Caco-2 (cell line): Measurements from ENCODE around the gene TOP2B. TPM values are rescaled to one million over a fixed set of nuclear protein-coding genes. Genes with fewer than 3 reads are reported as not detected.

Experiments used
- BruUV-seq: library from RNA; stranded (reverse); fragments of 400-500 nt; replicated peaks from 2 replicates; lab custom pipeline; 2021; lab: Mats Ljungman, UMichigan
- CTCF ChIA-PET: fragments of 300-600 bp; sonication (Branson Sonifier 250); formaldehyde crosslinking; loops from one replicate; lab custom pipeline; 2022; ENCODE audit warnings: antibody characterized with exemption; lab: Charles Lee
- POLR2A ChIA-PET: fragments of 300-600 bp; sonication (Branson Sonifier 250); formaldehyde crosslinking; loops from one replicate; lab custom pipeline; 2022; ENCODE audit warnings: antibody characterized with exemption; lab: Charles Lee
- DNase-seq, 2 experiments: peaks; one replicate each; pipeline versions ENCODE4 v3.0.0 to v3.0.0-alpha.2; 2020 to 2022
- H3K27me3 ChIP-seq: replicated peaks from 2 replicates; pipeline ENCODE4 v1.6.0; 2011; ENCODE audit warnings: low read length; ENCODE audit not compliant: control insufficient read depth, insufficient read depth
- H3K36me3 ChIP-seq: 2 replicates; pipeline ENCODE4 v1.5.1; 2011; ENCODE audit warnings: low read length; ENCODE audit not compliant: control insufficient read depth, insufficient read depth
- H3K4me1 ChIP-seq: fragments of 250-450 bp; sonication (Bioruptor Pico); 2 replicates; pipeline ENCODE4 v1.5.1; 2020; ENCODE audit warnings: mild to moderate bottlenecking
- H3K4me3 ChIP-seq: 2 replicates; pipeline ENCODE4 v1.5.1; 2011; ENCODE audit warnings: low read depth, mild to moderate bottlenecking, control low read depth, low read length
- H3K9me3 ChIP-seq: fragments of 250-450 bp; sonication (Bioruptor Pico); 2 replicates; pipeline ENCODE4 v1.5.1; 2020; ENCODE audit warnings: mild to moderate bottlenecking, moderate library complexity
- H3K27ac Mint-ChIP-seq: one replicate; pipeline ENCODE4 v1.8.0; 2022; ENCODE audit warnings: mixed read lengths; ENCODE audit not compliant: unreplicated experiment
- H3K27me3 Mint-ChIP-seq: one replicate; pipeline ENCODE4 v1.8.0; 2022; ENCODE audit warnings: mixed read lengths; ENCODE audit not compliant: insufficient read depth, unreplicated experiment
- H3K36me3 Mint-ChIP-seq: one replicate; pipeline ENCODE4 v1.8.0; 2022; ENCODE audit warnings: mild to moderate bottlenecking, mixed read lengths; ENCODE audit not compliant: insufficient read depth, unreplicated experiment
- H3K4me1 Mint-ChIP-seq: one replicate; pipeline ENCODE4 v1.8.0; 2022; ENCODE audit warnings: low read depth, mixed read lengths; ENCODE audit not compliant: unreplicated experiment
- H3K4me3 Mint-ChIP-seq: one replicate; pipeline ENCODE4 v1.8.0; 2022; ENCODE audit warnings: mild to moderate bottlenecking, moderate library complexity, mixed read lengths; ENCODE audit not compliant: unreplicated experiment
- H3K9me3 Mint-ChIP-seq: one replicate; pipeline ENCODE4 v1.8.0; 2022; ENCODE audit warnings: mixed read lengths; ENCODE audit not compliant: unreplicated experiment
- intact Hi-C: fragments of 100-400 bp; cut with micrococcal nuclease; formaldehyde crosslinking; loops from one replicate; pipeline ENCODE4 v1.10.0; 2022; ENCODE audit not compliant: unreplicated experiment
- total RNA-seq: library from RNA; stranded (reverse); gene quantifications from 2 replicates; pipeline ENCODE4 v1.2.3, GENCODE V29; 2022
- TF ChIP-seq, protein P1 (sequence below), 2 experiments: fragments of 200-600 bp in 1 of 2; IDR thresholded peaks; 1 replicate in 1 of 2; 2 replicates in 1 of 2; pipeline versions ENCODE4 v1.5.1 to v1.8.0; 2011 to 2022; ENCODE audit warnings: antibody characterized with exemption in 1 of 2, control low read depth in 1 of 2, inconsistent platforms in 1 of 2, low read depth in 1 of 2, low read length in 1 of 2, mild to moderate bottlenecking in 1 of 2, moderate library complexity in 1 of 2; ENCODE audit not compliant: insufficient read depth in 1 of 2, severe bottlenecking in 1 of 2, unreplicated experiment in 1 of 2

Gene TOP2B
- total RNA-seq, 1 experiment from 2014 or later, result 83.1 TPM

GRCh38 chr3:25621087-25621486, 43.6 kb downstream of the TOP2B start:
- intact Hi-C loops, result no loop called here
- BruUV-seq, result no TSS peak
- peaks cover 41% of the 10 kb centered on the region for H3K36me3 Mint-ChIP-seq
- H3K27ac Mint-ChIP-seq, result no peak overlapping the region
- no peak overlapping the region for H3K4me3 Mint-ChIP-seq
- ChIA-PET POLR2A (no interaction called here), CTCF (no interaction called here)
- H3K4me1 ChIP-seq, result peaks cover 6% of the 10 kb centered on the region
- DNase-seq, result no peak
- H3K27me3 ChIP-seq, result no peaks in the 10 kb centered on the region
- peaks cover 8% of the 10 kb centered on the region for H3K4me1 Mint-ChIP-seq
- no peaks in the 10 kb centered on the region for H3K9me3 Mint-ChIP-seq
- no peak overlapping the region for H3K4me3 ChIP-seq
- TF ChIP-seq, protein P1, sequence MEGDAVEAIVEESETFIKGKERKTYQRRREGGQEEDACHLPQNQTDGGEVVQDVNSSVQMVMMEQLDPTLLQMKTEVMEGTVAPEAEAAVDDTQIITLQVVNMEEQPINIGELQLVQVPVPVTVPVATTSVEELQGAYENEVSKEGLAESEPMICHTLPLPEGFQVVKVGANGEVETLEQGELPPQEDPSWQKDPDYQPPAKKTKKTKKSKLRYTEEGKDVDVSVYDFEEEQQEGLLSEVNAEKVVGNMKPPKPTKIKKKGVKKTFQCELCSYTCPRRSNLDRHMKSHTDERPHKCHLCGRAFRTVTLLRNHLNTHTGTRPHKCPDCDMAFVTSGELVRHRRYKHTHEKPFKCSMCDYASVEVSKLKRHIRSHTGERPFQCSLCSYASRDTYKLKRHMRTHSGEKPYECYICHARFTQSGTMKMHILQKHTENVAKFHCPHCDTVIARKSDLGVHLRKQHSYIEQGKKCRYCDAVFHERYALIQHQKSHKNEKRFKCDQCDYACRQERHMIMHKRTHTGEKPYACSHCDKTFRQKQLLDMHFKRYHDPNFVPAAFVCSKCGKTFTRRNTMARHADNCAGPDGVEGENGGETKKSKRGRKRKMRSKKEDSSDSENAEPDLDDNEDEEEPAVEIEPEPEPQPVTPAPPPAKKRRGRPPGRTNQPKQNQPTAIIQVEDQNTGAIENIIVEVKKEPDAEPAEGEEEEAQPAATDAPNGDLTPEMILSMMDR (IDR thresholded peaks at IDR 0.05; ENCODE audit: insufficient read depth in 1 of 2, low read depth in 1 of 2, low read length in 1 of 2, severe bottlenecking in 1 of 2, unreplicated experiment in 1 of 2), result no peak
- no peaks in the 10 kb centered on the region for H3K36me3 ChIP-seq
- no peaks in the 10 kb centered on the region for H3K27me3 Mint-ChIP-seq
- no peaks in the 10 kb centered on the region for H3K9me3 ChIP-seq

DNA sequence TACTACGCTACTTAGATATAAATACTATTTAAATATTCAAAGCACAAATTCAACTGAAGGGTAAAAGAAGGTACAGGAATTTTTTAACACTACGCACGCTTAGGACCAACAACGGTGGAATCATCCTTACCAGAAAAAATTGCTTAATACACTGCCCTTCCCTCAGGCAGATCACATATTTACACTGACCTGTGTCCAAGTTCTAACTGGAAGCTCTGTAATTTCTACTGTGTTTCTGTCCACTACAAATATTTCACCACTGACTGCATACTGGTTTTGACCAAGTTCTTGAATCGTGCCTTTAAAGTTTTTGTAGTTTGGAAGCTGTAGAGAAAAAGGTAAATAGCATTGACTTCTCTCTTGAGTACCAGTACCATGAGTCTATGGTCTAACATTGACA, 44.2 kb downstream of the TOP2B start:
- Mint-ChIP-seq H3K4me3 (no peak overlapping the region), H3K4me1 (peaks cover 8% of the 10 kb centered on the region), H3K27me3 (no peaks in the 10 kb centered on the region), H3K9me3 (no peaks in the 10 kb centered on the region), H3K27ac (no peak overlapping the region), H3K36me3 (peaks cover 36% of the 10 kb centered on the region)
- Histone ChIP-seq H3K4me3 (no peak overlapping the region), H3K27me3 (no peaks in the 10 kb centered on the region), H3K4me1 (peaks cover 6% of the 10 kb centered on the region), H3K36me3 (no peaks in the 10 kb centered on the region), H3K9me3 (no peaks in the 10 kb centered on the region)
- BruUV-seq, result no TSS peak
- POLR2A ChIA-PET, result no interaction called here
- intact Hi-C loops, result no loop called here
- TF ChIP-seq, protein P1 (IDR thresholded peaks at IDR 0.05; ENCODE audit: insufficient read depth in 1 of 2, low read depth in 1 of 2, low read length in 1 of 2, severe bottlenecking in 1 of 2, unreplicated experiment in 1 of 2), result no peak
- CTCF ChIA-PET, result no interaction called here
- DNase-seq, result no peak

DNA sequence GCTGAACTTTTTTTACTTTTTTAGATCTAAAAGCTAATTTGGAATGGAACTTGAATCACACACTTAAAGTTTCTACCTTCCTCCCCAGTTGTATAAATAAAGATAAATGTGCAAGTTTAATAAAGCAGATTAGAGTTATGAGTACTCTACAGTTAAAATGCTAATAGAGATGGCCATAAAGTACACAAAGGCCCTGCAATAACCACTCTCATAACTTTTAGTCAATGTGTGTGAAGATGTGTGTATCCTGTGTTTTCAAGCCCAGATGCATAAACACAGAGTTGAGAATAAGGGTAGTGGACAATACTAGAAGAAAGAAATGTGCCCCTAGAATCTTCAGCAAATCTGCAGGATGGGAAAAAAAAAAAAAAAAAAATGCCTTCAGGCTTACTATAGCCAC, 45.3 kb downstream of the TOP2B start:
- BruUV-seq, result no TSS peak
- Histone ChIP-seq H3K4me1 (peaks cover 6% of the 10 kb centered on the region), H3K27me3 (no peaks in the 10 kb centered on the region), H3K36me3 (no peaks in the 10 kb centered on the region), H3K4me3 (no peak overlapping the region), H3K9me3 (no peaks in the 10 kb centered on the region)
- H3K27ac Mint-ChIP-seq, result no peak overlapping the region
- no peaks in the 10 kb centered on the region for H3K9me3 Mint-ChIP-seq
- H3K27me3 Mint-ChIP-seq, result no peaks in the 10 kb centered on the region
- peaks cover 33% of the 10 kb centered on the region for H3K36me3 Mint-ChIP-seq
- no peak for DNase-seq
- no peak overlapping the region for H3K4me3 Mint-ChIP-seq
- ChIA-PET CTCF (no interaction called here), POLR2A (no interaction called here)
- H3K4me1 Mint-ChIP-seq, result peaks cover 8% of the 10 kb centered on the region
- TF ChIP-seq, protein P1 (IDR thresholded peaks at IDR 0.05; ENCODE audit: insufficient read depth in 1 of 2, low read depth in 1 of 2, low read length in 1 of 2, severe bottlenecking in 1 of 2, unreplicated experiment in 1 of 2), result no peak
- intact Hi-C loops, result no loop called here
